GM06990 (cell line): ENCODE results near the gene PER3.

Source experiments
- DNase-seq: peaks from one replicate; pipeline ENCODE4 v3.0.0-alpha.2; 2011; ENCODE audit not compliant: insufficient read length; ENCODE audit errors: extremely low read depth
- H3K27me3 ChIP-seq: replicated peaks from 2 replicates; pipeline ENCODE4 v1.6.0; 2011; ENCODE audit warnings: low read length; ENCODE audit not compliant: control insufficient read depth, insufficient read depth
- H3K36me3 ChIP-seq: 2 replicates; pipeline ENCODE4 v1.5.1; 2011; ENCODE audit warnings: low read length; ENCODE audit not compliant: control insufficient read depth, insufficient read depth
- H3K4me3 ChIP-seq: replicated peaks from 2 replicates; pipeline ENCODE4 v1.5.1; 2011; ENCODE audit warnings: low read depth, mild to moderate bottlenecking, control low read depth, low read length
- CTCF ChIP-seq: IDR thresholded peaks from 2 replicates; pipeline ENCODE4 v1.5.1; 2011; ENCODE audit warnings: low read length, control low read depth, mild to moderate bottlenecking, inconsistent platforms; ENCODE audit not compliant: insufficient read depth, poor library complexity, severe bottlenecking

The PER3 gene

GRCh38 chr1:7884757-7885156, 100.7 kb downstream of the PER3 start:
- DNase-seq = no peak
- Histone ChIP-seq H3K4me3 (no peak overlapping the region), H3K27me3 (no peaks in the 10 kb centered on the region), H3K36me3 (no peaks in the 10 kb centered on the region)
- no peak for TF ChIP-seq CTCF

GRCh38 chr1:7885513-7886404, 101.7 kb downstream of the PER3 start:
- no peaks in the 10 kb centered on the region for H3K36me3 ChIP-seq
- no peak for TF ChIP-seq CTCF
- H3K27me3 ChIP-seq = no peaks in the 10 kb centered on the region
- no peak overlapping the region for H3K4me3 ChIP-seq
- peak; percentile 37 for DNase-seq

GRCh38 chr1:7886405-7886745, 102.3 kb downstream of the PER3 start:
- H3K36me3 ChIP-seq = no peaks in the 10 kb centered on the region
- no peak overlapping the region for H3K4me3 ChIP-seq
- no peak for TF ChIP-seq CTCF
- DNase-seq = no peak
- no peaks in the 10 kb centered on the region for H3K27me3 ChIP-seq

- no peak for TF ChIP-seq CTCF
- H3K27me3 ChIP-seq = no peaks in the 10 kb centered on the region
- DNase-seq = no peak
- H3K4me3 ChIP-seq = no peak overlapping the region
- H3K36me3 ChIP-seq = no peaks in the 10 kb centered on the region
These were observed 104.4 kb downstream of the PER3 start for GRCh38 chr1:7888248-7889081.

GRCh38 chr1:7890853-7891252, 106.8 kb downstream of the PER3 start:
- H3K27me3 ChIP-seq = no peaks in the 10 kb centered on the region
- no peak overlapping the region for H3K4me3 ChIP-seq
- H3K36me3 ChIP-seq = no peaks in the 10 kb centered on the region
- DNase-seq = no peak
- no peak for TF ChIP-seq CTCF
